Measurements from ENCODE around the gene DNAAF3. TPM values are rescaled to one million over a fixed set of nuclear protein-coding genes. Genes with fewer than 3 reads are reported as not detected.

Gene DNAAF3
- total RNA-seq, 1 donor: 0.72 TPM

DNA sequence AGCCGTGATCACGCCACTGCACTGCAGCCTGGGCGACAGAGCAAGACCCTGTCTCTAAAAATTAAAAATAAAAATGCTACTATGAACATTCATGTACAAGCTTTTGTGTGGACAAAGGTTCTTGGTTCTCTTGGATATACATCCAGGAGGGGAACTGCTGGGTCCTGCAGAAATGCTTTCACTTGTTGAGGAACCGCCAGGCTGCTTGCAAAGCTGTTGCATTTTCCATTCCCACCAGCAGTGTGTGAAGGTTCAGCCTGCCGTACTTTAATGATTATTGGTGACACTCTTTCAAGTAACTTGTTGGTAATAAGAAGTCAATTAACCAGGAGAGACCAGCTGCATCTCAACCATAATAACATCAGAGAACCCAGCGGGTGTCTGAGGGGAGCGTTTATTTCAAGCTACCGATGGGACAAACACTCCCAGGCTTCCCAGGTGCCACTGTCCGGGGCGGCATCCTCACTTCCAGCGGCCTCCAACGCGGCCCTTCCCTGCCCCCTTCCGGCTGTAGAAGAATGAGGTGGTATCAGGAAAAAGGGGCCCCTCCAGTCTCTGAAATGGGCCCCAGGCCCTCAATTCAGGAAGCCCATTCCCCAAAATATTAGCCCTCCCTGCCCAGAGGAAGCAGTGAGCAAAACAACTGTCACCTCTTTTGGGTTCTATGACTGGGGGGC lies 33.8 kb downstream of the DNAAF3 start:
- Histone ChIP-seq H3K9me3 (ENCODE audit: low read depth, low read length) (no peaks in the 10 kb centered on the region), H3K79me2 (ENCODE audit: insufficient read depth, low read length) (no peaks in the 10 kb centered on the region), H3K4me2 (ENCODE audit: insufficient read depth, low read length) (no peak overlapping the region), H3K27ac (ENCODE audit: low read depth, low read length) (no peak overlapping the region), H3K27me3 (ENCODE audit: insufficient read depth, low read length) (peaks cover 27% of the 10 kb centered on the region), H4K20me1 (ENCODE audit: insufficient read depth, low read length) (no peaks in the 10 kb centered on the region), H3K4me3 (ENCODE audit: insufficient read depth, low read length) (no peak overlapping the region), H3K4me1 (ENCODE audit: insufficient read depth, low read length) (no peaks in the 10 kb centered on the region), H3K36me3 (ENCODE audit: insufficient read depth, low read length) (no peaks in the 10 kb centered on the region), H2AFZ (ENCODE audit: low read length) (no peak overlapping the region)
- peak; percentile 82 for DNase-seq (ENCODE audit: insufficient read length, low spot score, missing footprints)
- TF ChIP-seq, protein P1, sequence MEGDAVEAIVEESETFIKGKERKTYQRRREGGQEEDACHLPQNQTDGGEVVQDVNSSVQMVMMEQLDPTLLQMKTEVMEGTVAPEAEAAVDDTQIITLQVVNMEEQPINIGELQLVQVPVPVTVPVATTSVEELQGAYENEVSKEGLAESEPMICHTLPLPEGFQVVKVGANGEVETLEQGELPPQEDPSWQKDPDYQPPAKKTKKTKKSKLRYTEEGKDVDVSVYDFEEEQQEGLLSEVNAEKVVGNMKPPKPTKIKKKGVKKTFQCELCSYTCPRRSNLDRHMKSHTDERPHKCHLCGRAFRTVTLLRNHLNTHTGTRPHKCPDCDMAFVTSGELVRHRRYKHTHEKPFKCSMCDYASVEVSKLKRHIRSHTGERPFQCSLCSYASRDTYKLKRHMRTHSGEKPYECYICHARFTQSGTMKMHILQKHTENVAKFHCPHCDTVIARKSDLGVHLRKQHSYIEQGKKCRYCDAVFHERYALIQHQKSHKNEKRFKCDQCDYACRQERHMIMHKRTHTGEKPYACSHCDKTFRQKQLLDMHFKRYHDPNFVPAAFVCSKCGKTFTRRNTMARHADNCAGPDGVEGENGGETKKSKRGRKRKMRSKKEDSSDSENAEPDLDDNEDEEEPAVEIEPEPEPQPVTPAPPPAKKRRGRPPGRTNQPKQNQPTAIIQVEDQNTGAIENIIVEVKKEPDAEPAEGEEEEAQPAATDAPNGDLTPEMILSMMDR (IDR thresholded peaks at IDR 0.05; ENCODE audit: extremely low read depth, low read depth, low read length): peak; percentile 5

DNA sequence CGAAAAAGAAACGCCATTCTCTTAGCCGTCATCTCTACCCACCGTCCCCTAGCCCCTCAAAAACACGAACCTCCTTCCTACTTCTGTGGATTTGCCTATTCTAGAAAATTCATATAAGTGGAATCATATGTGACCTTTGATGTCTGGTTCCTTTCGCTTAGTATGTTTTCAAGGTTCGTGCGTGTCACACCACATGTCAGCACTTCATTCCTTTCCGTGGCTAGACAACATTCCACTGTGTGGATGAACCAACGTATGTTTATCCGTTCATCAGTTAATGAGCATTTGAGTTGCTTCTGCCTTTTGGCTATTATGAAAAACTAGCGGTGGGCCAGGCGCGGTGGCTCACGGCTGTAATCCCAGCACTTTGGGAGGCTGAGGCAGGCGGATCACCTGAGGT lies 35.0 kb downstream of the DNAAF3 start:
- Histone ChIP-seq H3K4me2 (ENCODE audit: insufficient read depth, low read length) (no peak overlapping the region), H3K27me3 (ENCODE audit: insufficient read depth, low read length) (peaks cover 27% of the 10 kb centered on the region), H3K4me1 (ENCODE audit: insufficient read depth, low read length) (no peaks in the 10 kb centered on the region), H3K36me3 (ENCODE audit: insufficient read depth, low read length) (no peaks in the 10 kb centered on the region), H3K9me3 (ENCODE audit: low read depth, low read length) (no peaks in the 10 kb centered on the region), H3K79me2 (ENCODE audit: insufficient read depth, low read length) (no peaks in the 10 kb centered on the region), H2AFZ (ENCODE audit: low read length) (no peak overlapping the region), H4K20me1 (ENCODE audit: insufficient read depth, low read length) (no peaks in the 10 kb centered on the region), H3K27ac (ENCODE audit: low read depth, low read length) (no peak overlapping the region), H3K4me3 (ENCODE audit: insufficient read depth, low read length) (no peak overlapping the region)
- peak; percentile 30 for DNase-seq (ENCODE audit: insufficient read length, low spot score, missing footprints)
- TF ChIP-seq, protein P1 (IDR thresholded peaks at IDR 0.05; ENCODE audit: extremely low read depth, low read depth, low read length): no peak

DNA sequence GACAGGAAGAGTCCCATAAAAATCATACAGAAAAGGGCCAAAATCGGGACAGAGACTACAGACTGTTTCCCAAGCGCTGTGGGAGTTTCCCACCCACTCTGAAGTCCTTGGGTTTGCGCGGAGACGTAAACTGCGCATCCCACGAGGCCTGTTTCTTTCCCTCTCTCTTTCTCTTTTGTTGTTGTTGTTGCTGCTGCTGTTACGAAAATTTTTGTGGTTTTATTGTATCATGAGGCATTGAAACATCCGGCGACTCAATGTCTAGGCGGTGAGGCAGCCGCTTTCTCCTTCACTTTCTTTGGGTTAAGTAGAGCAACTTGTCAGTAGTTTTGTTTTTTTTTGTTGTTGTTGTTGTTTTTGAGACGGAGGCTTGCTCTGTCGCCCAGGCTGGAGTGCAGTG lies 47.4 kb downstream of the DNAAF3 start:
- peak overlapping the region; percentile 78 for H3K4me2 ChIP-seq (ENCODE audit: insufficient read depth, low read length)
- H3K9me3 ChIP-seq (ENCODE audit: low read depth, low read length): no peaks in the 10 kb centered on the region
- peak overlapping the region; percentile 95 for H2AFZ ChIP-seq (ENCODE audit: low read length)
- DNase-seq (ENCODE audit: insufficient read length, low spot score, missing footprints): no peak
- H3K27ac ChIP-seq (ENCODE audit: low read depth, low read length): no peak overlapping the region
- TF ChIP-seq, protein P1 (IDR thresholded peaks at IDR 0.05; ENCODE audit: extremely low read depth, low read depth, low read length): no peak
- H3K36me3 ChIP-seq (ENCODE audit: insufficient read depth, low read length): no peaks in the 10 kb centered on the region
- H4K20me1 ChIP-seq (ENCODE audit: insufficient read depth, low read length): peaks cover 28% of the 10 kb centered on the region
- no peak overlapping the region for H3K4me3 ChIP-seq (ENCODE audit: insufficient read depth, low read length)
- peaks cover 31% of the 10 kb centered on the region for H3K79me2 ChIP-seq (ENCODE audit: insufficient read depth, low read length)
- H3K27me3 ChIP-seq (ENCODE audit: insufficient read depth, low read length): peaks cover 7% of the 10 kb centered on the region
- H3K4me1 ChIP-seq (ENCODE audit: insufficient read depth, low read length): peaks cover 14% of the 10 kb centered on the region

DNA sequence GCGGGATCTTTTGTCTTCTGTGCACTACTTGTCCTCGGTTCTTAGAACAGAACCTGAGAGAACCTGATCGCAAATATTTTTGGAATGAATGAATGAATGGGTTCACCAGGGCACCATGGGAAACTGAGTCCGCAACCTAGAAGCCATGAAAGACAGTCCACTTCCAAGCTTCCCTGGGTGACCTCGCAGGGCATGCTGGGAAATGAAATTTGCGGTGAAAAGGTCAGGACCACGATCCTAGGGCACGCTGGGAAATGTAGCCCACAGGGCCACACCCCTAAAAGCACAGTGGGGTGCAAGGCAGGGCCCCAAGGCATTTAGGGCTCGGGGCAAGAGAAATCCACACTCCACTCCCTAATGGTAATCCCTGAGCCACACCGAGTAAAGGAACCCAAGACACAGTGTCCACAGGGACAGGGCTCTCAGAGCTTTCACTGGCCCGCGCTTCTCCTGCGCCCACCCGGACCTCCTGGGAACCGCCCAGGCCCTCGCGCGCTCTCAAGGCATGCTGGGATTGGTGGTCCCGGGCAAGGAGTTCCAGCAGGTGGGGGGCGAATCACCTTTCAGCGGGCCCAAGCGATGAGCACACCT lies 47.9 kb downstream of the DNAAF3 start:
- TF ChIP-seq, protein P1 (IDR thresholded peaks at IDR 0.05; ENCODE audit: extremely low read depth, low read depth, low read length): no peak
- H4K20me1 ChIP-seq (ENCODE audit: insufficient read depth, low read length): peaks cover 31% of the 10 kb centered on the region
- peak overlapping the region; percentile 95 for H2AFZ ChIP-seq (ENCODE audit: low read length)
- H3K27me3 ChIP-seq (ENCODE audit: insufficient read depth, low read length): peaks cover 3% of the 10 kb centered on the region
- peak; percentile 82 for DNase-seq (ENCODE audit: insufficient read length, low spot score, missing footprints)
- H3K4me3 ChIP-seq (ENCODE audit: insufficient read depth, low read length): peak overlapping the region; percentile 74
- H3K4me2 ChIP-seq (ENCODE audit: insufficient read depth, low read length): peak overlapping the region; percentile 78
- H3K79me2 ChIP-seq (ENCODE audit: insufficient read depth, low read length): peaks cover 37% of the 10 kb centered on the region
- no peaks in the 10 kb centered on the region for H3K9me3 ChIP-seq (ENCODE audit: low read depth, low read length)
- H3K36me3 ChIP-seq (ENCODE audit: insufficient read depth, low read length): no peaks in the 10 kb centered on the region
- H3K27ac ChIP-seq (ENCODE audit: low read depth, low read length): peak overlapping the region; percentile 54
- H3K4me1 ChIP-seq (ENCODE audit: insufficient read depth, low read length): peaks cover 14% of the 10 kb centered on the region
